PC-9 (cell line): Measurements from ENCODE around the gene ADAD1.

Experiments
- CTCF ChIP-seq: fragments of 200-600 bp; sonication (generic); conservative IDR thresholded peaks from 2 replicates; pipeline ENCODE4 v1.6.1; 2017; ENCODE audit warnings: mixed run types, antibody characterized with exemption, mild to moderate bottlenecking, moderate library complexity
- EZH2 ChIP-seq: fragments of 200-600 bp; sonication (generic); IDR thresholded peaks from 2 replicates; pipeline ENCODE4 v1.8.0; 2017; ENCODE audit warnings: antibody characterized with exemption, low read depth

GRCh38 chr4:122450847-122451246 is 72.0 kb downstream of the ADAD1 start:
- TF ChIP-seq CTCF, result no peak; the same call in 1 of the 2 replicates
- TF ChIP-seq EZH2, result no peak
